Glomerular visceral epithelial cell (primary cell): ENCODE data around the gene SPDYE2.
"Not testable (repeated sequence)": the region's sequence is repeated elsewhere in the genome, so short reads cannot be mapped to it uniquely, and the experiment has no call there.

Experiments
- DNase-seq: peaks from one replicate; pipeline ENCODE4 v3.0.0-alpha.2; 2016; ENCODE audit errors: extremely low spot score

The SPDYE2 gene

GRCh38 chr7:102604431-102605145 is 53.6 kb downstream of the SPDYE2 start:
- not testable (repeated sequence) for DNase-seq

GRCh38 chr7:102606848-102607247 is 55.8 kb downstream of the SPDYE2 start:
- DNase-seq, result not testable (repeated sequence)

DNA sequence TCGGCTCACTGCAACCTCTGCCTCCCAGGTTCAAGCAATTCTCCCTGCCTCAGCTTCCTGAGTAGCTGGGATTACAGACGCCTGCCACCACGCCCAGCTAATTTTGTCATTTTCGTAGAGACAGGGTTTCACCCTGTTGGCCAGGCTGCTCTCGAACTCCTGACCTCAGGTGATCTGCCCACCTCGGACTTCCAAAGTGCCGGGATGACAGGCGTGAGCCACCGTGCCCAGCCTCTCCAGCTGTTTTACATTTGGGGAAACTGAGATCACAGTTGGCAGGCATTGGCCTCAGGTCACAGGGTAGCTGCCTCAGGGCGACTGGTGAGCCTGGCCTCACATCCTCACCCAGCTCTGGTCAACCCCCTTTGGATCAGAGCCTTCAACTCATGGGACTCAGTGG is 58.7 kb downstream of the SPDYE2 start:
- DNase-seq, result not testable (repeated sequence)

GRCh38 chr7:102610441-102610840 is 59.4 kb downstream of the SPDYE2 start:
- not testable (repeated sequence) for DNase-seq

- DNase-seq, result not testable (repeated sequence)
Observed at GRCh38 chr7:102611013-102611674, 60.1 kb downstream of the SPDYE2 start.

DNA sequence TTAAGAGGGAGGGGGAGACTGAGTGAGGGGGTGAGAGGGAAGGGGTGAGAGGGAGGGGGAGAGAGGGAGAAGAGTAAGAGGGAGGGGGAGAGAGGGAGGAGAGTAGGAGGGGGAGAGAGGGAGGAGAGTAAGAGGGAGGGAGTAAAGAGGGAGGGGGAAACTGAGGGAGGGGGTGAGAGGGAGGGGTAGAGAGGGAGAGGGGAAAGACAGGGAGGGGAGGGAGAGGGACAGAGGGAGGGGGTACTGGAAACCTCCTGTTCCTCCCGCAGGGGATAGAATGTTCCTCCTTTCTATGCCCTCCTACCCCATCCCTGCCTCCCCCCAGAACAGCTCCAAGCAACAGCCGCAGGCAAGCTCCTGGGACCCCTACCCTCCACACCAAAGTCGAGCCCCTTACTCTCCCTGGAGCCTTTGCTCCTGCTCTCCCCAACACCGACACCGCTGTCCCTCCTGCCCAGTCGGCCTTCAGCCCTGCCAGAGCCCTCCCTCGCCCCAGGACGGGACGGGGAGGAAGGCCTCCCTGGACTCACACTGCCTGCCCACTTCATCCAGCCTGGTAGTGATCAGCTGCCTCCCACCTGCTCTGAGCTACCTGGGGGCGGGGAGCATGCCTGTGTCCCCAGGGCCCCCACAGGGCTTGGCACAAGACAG is 60.8 kb downstream of the SPDYE2 start:
- DNase-seq, result peak; percentile 0
